Subcutaneous adipose tissue (tissue), 4 donors: ENCODE data around the gene CDKN1A. TPM values are rescaled to one million over a fixed set of nuclear protein-coding genes. Genes with fewer than 3 reads are reported as not detected.

Experiments used
- CTCF ChIP-seq: fragments of 450-650 bp; IDR thresholded peaks from one replicate; pipeline ENCODE4 v1.5.1; 2016; ENCODE audit warnings: low read depth, mild to moderate bottlenecking, control low read depth, antibody characterized with exemption, moderate library complexity
- total RNA-seq, 4 donors: library from RNA; depleted of rRNA; stranded (reverse); fragments of >200 nt; gene quantifications; one replicate each; pipeline ENCODE4 v1.1.0, GENCODE V29; 2016

CDKN1A gene
- total RNA-seq, 4 donors from 2014 or later: 75.7 to 120 (median 104) TPM

GRCh38 chr6:36688063-36688738 is 9.7 kb downstream of the CDKN1A start:
- no peak for TF ChIP-seq CTCF

GRCh38 chr6:36688739-36689075 is 10.2 kb downstream of the CDKN1A start:
- TF ChIP-seq CTCF: no peak

DNA sequence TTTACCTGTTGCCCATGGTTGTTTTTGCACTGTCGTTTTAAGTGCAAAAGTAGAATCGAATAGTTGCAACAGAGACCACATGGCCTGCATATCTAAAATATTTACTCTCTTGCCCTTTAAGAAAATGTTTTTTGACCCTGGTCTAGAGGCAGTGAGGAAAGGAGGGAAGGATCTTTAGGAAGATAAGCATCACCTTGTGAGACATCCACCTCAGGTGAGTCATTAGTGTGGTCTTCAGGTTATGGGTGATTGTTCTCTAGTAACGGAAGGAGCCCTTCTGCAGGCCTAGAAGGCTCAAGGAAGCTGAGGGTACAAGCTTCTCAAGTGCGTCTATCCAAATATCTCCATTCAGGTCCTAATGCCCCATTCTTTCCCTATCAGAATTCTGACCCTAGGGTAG is 12.5 kb downstream of the CDKN1A start:
- no peak for TF ChIP-seq CTCF

- TF ChIP-seq CTCF: no peak
Observed at GRCh38 chr6:36691612-36692011, 13.1 kb downstream of the CDKN1A start.

GRCh38 chr6:36692220-36692619 is 13.7 kb downstream of the CDKN1A start:
- no peak for TF ChIP-seq CTCF

GRCh38 chr6:36692861-36693702 is 14.6 kb downstream of the CDKN1A start:
- no peak for TF ChIP-seq CTCF

DNA sequence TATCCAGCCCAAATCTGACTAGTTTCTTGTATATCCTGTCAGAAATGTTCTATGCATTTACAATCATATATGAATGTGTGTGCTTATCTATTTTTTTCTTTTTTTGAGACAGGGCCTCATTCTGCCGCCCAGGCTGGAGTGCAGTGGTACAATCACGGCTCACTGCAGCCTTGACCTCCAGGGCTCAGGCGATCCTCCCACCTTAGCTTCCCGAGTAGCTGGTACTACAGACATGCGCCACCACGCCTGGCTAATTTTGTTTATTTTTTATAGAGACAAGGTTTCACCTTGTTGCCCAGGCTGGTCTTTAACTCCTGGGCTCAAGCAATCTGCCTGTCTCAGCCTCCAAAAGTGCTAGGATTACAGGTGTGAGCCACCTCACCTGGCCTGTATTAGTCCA is 16.1 kb downstream of the CDKN1A start:
- no peak for TF ChIP-seq CTCF
